Activated CD4-positive, CD25-positive, alpha-beta regulatory T cell treated with anti-CD3 and anti-CD28 coated beads, Interleukin-2, amount 50 U/mL, for 24 hours (primary cell): Measurements from ENCODE around the gene DNASE1L3.
"Not testable (repeated sequence)": the region's sequence is repeated elsewhere in the genome, so short reads cannot be mapped to it uniquely, and the experiment has no call there.

Source experiments
- ATAC-seq, 2 donors: fragments of 150-1000 bp; cut with Tn5 transposase; one replicate each; pipeline ENCODE4 v1.10.0; 2021; ENCODE audit warnings: mild to moderate bottlenecking in 1 of 2, moderate library complexity in 1 of 2

The DNASE1L3 gene

DNA sequence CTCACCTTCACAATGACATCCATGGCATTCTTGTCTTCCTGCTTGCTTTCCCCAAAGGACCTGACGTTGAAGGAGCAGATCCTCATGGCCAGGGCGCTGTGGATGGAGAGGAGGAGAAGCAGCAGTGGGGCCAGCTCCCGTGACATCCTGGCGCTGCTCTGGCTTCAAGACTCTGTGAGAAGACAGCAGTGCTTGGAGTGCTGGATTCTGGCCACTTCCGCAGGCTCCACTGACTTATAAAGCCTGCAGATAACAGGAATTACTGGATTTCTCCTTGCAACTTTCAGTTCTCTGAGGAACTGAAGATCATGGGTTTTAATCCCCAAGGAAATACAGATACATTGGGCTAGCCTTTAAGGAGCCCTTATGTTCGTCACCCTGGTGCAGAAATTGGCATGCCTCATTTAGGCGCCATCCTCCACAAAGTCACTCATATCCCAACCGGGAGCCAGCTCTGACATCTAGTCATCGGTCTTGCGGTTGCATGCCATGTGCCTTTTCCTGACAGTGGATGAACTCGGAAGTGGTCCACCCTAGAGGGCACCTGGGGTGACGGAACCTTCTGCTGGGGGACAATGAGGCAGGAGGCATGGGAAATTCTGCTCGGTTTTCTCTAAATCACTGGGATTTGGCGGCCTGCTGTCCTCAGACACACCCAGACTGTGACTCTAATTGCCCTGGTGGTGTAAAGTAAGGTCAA is at the start of gene DNASE1L3:
TSS of gene DNASE1L3 (minus strand) at position 212 of the 700 bp plus-strand sequence. CDS start at position 146, 66 bp downstream.
- ATAC-seq, result no peak

- peak; percentile 72 to 73 for ATAC-seq
Observed at GRCh38 chr3:58260261-58260731, 49.5 kb upstream of the DNASE1L3 start.

DNA sequence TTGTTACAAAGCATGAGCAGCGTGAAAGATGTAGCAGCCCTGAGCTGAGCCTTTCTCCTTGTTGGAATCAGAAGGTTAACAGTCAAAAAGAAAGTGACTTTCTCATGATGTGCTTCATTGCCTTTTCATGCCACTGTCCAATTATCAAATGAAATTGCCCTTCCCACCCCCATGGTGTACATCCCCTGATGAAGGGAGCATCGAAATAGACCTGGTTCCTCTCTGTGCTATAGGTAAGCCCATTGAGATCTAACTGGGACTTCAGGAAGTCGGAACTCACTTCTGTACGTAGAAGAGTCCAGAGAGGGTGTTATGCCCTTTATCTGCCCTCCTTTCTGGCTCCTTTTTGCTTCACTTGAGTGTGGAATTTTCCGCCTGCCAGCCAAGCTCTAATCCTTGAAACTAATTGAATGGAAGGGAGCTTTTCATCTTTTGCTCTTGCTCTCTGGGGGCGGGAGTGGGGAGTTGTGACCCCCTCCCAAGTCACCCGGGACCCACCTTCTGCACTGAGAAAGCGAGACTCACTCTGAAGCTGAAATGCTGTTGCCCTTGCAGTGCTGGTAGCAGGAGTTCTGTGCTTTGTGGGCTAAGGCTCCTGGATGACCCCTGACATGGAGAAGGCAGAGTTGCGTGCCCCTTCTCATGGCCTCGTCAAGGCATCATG is 47.8 kb upstream of the DNASE1L3 start:
- ATAC-seq, result no peak

DNA sequence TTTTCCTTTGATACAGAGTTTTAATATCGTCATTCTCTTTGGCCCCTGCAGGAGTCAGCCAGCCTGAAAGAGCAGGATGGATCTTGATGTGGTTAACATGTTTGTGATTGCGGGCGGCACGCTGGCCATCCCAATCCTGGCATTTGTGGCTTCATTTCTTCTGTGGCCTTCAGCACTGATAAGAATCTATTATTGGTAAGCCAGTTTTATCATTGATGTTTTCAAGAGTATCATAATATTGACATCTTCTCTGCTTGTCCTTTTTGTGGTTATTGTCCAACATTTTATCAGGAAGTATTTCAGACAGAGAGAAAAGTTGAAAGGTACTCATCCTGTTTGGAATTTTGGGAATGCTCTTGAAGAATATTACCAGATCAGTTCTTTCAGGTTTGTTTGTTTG is 45.7 kb upstream of the DNASE1L3 start:
- ATAC-seq, result no peak

DNA sequence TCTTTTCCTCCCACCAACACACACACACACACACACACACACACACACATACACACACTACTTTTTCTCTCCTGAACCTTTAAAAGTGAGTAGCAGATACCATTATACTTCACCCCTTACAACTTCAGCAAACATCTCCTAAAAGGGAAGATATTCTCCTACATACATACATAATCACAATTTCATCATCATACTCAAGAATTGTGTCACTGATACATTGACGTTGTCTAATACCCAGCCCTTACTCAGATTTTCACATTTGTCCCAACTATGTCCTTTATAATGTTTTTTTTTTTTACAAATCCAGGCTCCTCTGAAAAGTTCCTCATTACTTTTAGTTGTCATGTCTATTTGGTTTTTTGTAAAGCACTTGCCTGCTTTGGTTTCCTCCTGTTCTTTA is 45.3 kb upstream of the DNASE1L3 start:
- ATAC-seq, result no peak

DNA sequence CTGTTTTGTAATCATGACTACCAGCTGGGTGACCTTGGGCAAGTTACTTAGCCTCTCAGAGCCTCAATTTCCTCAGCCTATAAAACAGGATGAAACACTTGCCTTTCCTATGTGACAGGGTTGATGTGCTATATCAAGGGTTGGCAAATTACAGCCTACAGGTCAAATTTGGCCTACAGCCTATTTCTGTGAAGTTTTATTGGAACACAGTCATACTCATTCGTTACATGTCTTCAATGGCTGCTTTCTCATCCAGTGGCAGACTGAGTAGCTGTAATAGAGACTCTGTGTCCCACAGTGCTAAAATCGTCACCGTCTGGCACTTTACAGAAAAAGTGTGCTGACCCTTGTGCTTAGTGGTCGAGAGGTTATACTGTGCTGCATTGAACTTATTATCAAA is 43.4 kb upstream of the DNASE1L3 start:
- no peak for ATAC-seq

- no peak for ATAC-seq
Observed at GRCh38 chr3:58251631-58252035, 40.9 kb upstream of the DNASE1L3 start.

GRCh38 chr3:58250093-58250707 is 39.4 kb upstream of the DNASE1L3 start:
- no peak for ATAC-seq

GRCh38 chr3:58249358-58250092 is 38.8 kb upstream of the DNASE1L3 start:
- ATAC-seq, result no peak

GRCh38 chr3:58246148-58247047 is 35.6 kb upstream of the DNASE1L3 start:
- ATAC-seq, result no peak

DNA sequence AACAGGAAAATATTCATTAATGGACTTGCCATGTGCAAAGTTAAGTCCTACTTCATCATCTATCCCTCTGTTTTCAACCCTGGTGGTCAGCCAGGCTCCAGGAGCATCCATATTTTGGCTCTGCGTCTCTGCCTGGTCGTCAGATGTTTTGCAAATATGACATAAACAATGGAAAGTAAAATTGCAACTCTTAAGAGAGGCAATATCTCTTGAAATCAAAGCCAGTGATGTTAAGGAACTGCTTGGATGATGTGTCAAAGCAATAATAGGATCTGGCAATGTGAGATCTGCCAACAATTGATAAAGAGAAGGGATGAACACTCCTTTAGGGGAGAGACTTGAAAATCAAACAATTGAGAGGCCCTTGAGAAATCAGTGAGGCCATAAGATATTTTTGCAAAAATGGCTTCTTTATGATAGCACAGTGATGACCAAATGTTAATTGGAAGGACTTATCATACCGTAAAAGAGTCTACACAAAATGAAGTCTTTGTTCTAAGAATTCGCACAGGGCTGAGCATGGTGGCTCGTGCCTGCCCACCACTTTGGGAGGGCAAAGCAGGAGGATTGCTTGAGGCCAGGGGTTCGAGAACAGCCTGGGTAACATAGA is 33.3 kb upstream of the DNASE1L3 start:
- no peak for ATAC-seq

DNA sequence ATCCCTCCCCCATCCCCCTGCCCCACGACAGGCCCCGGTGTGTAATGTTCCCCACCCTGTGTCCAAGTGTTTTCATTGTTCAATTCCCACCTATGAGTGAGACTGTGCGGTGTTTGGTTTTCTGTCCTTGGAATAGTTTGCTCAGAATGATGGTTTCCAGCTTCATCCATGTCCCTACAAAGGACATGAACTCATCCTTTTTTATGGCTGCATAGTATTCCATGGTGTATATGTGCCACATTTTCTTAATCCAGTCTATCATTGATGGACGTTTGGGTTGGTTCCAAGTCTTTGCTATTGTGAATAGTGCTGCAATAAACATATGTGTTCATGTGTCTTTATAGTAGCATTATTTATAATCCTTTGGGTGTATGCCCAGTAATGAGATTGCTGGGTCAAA is 32.1 kb upstream of the DNASE1L3 start:
- not testable (repeated sequence) for ATAC-seq

- ATAC-seq, result no peak
Observed at GRCh38 chr3:58242340-58242739, 31.6 kb upstream of the DNASE1L3 start.

DNA sequence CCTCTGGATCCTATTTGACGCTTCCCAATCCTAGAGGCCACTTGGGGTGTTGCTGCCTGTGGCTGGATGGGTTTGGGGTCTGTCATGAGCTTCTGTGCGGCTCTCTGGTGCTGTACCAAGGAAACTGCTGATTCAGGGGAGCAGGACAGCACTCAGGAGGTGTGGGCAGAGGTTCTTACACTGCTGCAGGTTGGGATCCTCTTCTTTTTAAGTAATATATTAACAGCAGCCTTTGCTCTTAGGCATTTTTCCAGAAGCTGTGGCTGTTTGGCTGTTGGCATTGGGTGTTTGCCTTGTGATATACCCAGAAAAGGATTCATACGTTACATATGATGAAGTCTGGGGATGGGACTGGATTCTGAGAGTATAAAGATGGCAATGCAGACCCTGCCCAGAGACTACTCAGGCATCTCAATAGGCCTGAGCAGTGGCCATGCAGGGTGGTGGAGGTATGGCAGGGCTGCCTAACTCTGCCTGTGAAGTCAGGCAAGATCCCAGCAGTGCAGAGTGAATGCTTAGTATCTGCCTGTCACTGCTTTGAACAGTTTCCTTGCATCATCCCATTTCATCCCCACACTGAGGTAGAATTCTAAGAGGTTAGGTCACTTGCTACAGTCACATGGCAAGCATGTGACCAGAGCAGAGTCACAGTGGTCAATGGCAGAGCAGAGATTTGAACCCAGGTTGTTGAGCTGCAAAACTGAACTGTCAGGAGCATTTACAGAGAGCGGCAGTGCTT is 30.7 kb upstream of the DNASE1L3 start:
- no peak for ATAC-seq

- no peak for ATAC-seq
Observed at GRCh38 chr3:58238830-58239229, 28.1 kb upstream of the DNASE1L3 start.

- peak; percentile 52 to 55 for ATAC-seq
Observed at GRCh38 chr3:58237941-58238681, 27.3 kb upstream of the DNASE1L3 start.

DNA sequence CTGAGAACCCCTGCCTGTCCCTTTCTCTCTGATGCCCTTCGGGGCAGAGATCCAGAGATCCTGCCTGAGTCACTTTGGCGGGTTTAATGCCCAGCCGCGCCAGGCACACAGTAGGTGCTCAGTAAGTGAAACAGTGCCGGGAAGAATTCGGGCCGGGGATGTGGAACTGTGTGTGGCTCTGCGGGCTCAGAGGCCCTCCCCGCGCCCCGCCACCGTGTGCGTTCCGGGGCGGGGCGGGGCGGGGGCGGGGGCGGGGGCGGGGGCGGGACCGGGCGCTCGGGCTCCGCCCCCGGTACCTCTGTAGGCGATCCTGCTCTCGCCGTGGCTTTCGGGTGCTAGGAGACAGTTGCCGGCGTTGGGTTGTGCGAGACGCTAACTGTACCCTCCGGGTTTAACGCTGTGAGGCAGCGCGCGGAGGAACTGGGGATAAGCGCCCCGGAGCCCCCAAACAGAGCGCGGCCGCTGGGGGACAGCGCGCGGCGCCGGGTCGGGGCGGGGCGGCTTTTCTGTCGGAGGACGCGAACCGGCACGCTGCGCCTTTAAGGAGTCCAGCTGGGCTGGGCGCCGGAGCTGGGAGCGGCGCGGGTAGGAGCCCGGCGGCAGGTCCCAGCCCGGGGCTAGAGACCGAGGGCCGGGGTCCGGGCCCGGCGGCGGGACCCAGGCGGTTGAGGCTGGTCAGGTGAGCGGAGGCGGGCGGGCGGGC is 26.6 kb upstream of the DNASE1L3 start, which contains the start of gene ABHD6:
TSS of gene ABHD6 (plus strand) at position 555 of the 703 bp plus-strand sequence. CDS start 18,795 bp downstream, outside the sequence.
- ATAC-seq, result peak; percentile 82 to 85

GRCh38 chr3:58236527-58237237 is 25.9 kb upstream of the DNASE1L3 start:
- ATAC-seq, result no peak

GRCh38 chr3:58235970-58236369 is 25.2 kb upstream of the DNASE1L3 start:
- no peak for ATAC-seq
